HPDE6-E6E7 (cell line): ENCODE data around the gene PREX1.

ENCODE experiments used
- DNase-seq: peaks from one replicate; pipeline ENCODE4 v3.0.0; 2011; ENCODE audit warnings: missing footprints; ENCODE audit errors: extremely low spot score

Gene PREX1

GRCh38 chr20:48752963-48753362 is 74.8 kb downstream of the PREX1 start:
- DNase-seq: no peak

DNA sequence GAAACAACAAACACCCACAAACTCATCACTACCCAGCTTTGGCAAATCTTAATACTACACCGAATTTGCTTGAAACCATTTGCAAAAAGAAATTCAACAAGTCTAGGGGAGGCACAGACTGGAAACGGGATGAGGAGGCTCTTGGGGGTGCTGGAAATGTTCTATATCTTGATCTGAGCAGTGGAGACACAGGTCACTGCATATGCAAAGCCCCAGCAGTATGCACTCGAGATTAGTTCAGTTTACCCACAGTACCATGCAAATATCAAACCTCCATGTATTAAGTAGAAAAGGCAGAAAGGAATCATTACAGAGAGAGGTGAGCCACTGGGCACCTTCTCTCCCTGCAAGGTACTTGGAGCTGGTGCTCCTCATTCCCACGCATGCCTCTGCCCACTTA is 75.9 kb downstream of the PREX1 start:
- no peak for DNase-seq

- DNase-seq: no peak
These were observed 76.7 kb downstream of the PREX1 start for GRCh38 chr20:48750941-48751635.

DNA sequence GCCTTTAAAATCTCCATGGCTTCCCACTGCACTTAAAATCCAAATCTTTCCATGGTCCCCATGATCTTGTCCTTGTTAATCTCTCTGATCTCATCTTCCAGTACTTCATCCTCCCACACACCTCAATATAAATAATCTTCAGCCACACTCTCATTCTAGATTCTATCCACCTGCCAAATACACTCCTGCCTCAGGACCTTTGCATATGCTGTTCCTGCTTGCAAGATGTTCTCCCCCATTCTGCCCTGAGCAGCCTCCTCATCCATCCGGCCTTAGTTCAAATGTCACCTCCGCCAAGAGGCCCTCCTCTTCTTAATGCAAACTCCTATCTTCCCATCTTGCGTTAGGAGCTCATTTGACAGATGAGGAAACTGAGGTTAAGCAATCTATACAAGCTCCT is 77.4 kb downstream of the PREX1 start:
- DNase-seq: no peak

GRCh38 chr20:48749437-48749836 is 78.4 kb downstream of the PREX1 start:
- no peak for DNase-seq

GRCh38 chr20:48748556-48748955 is 79.2 kb downstream of the PREX1 start:
- no peak for DNase-seq

DNA sequence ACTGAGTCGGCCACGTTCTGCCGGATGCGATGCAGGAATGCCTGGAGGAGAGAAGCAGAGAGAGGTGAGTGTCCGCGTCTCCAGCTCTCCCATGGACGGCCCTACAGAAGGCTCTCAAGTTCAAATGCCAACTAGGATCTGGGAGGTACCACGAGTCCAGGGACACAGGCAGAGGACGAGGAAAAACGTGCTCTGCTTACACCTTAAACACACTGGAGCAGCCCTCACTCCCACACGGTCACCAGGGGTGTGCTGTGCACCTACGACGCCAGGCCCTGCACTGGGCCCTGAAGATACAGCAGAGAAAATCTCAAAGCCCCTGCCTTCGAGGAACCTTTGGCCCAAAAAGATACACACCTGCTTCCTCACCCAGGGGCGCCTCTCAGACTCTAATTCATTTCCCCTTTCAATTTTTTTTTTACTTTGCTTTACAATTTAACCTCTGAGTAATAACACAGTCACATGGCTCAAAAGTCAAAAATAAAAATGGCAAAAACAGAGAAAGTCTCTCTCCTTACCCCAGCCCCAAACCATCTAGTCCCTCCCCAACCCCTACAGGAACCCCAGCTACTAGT is 79.9 kb downstream of the PREX1 start:
- DNase-seq: no peak

DNA sequence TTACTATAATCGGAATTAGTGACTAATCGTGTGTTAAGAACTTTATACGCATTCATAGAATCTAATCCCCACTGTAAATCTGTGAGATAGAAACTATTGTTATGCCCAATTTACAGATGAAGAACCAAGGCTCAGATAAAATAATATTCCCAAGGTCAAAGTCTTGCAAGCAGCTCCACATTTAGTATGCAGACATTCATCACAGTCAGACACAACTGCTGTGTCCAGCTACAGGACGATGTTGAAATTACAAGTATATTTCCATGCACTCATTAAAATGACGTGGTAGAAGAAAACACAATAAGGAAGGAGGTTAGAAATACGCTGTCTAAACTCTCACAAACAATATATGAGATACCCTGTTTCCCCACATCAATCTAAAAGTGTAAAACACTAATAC is 82.5 kb downstream of the PREX1 start:
- DNase-seq: no peak

DNA sequence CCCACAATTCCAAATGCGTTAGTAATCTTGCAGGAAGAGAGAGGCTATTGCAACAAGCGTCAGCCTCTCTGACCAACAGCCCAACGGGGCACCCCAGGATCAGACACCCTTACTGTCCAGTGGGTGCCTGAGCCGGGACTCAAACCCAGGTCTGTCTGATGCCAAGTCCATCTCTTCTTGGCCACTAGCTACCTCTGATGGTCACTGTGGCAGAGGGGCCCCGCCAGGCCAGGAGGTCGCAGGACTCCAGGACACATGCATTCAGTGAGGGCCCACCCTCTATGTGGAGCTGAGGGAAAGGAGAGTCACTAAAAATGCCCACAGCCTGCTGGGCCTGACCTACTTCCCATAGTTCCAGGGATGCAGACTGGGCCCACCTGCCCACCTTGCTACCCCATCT is 83.3 kb downstream of the PREX1 start:
- DNase-seq: no peak

DNA sequence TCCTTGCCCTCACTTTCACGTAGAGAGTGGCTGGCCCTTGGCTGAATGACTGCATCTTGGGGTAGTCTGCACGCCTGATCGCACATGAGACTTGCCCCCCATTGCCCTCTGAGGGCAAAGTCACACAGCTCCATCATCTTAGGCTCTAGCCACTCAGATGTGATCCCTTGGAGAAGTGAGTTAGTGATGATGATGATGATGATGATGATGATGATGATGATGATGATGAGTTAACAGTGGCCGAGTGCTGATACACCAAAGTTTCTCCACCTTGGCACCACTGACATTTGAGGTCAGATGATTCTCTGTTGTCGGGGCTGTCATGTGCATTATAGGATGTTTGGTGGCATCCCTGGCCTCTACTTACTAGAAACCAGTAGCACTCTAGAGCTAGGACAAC is 84.0 kb downstream of the PREX1 start:
- no peak for DNase-seq

DNA sequence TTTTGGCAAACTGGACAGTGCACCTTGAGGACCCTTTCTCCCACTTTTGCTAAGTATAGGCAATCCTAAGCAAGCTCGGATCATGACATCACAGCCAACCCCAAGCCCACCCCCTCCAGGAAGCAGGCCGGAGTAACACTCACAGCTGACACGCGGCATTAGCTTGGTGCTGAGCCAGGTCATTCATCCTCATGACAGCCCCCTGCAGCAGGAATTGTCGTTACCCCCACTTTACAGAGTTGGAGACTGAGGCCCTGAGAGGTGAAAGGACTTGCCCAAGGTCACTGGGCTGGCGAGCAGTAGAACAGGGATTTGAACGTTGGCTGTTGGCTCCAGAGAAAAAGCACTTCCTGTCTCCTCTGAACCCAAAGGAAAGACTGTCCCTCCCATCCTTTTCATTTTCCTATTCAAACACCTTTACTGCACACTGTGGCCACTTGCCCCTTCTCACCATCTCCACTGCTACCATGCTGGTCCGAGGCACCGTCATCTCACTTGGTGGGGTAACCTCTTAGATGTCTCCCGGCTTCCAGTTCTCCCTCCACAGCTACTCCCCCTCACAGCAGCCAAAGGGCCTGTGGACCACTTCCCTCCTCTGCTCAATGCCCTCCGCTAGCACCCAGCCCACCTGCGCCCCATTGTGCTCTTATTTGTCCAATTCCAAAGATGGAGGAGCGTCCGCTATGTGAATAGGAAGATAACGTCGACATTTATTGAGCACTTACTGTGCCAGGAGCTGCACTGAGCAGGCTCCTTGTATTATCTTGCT is 84.7 kb downstream of the PREX1 start:
- no peak for DNase-seq

GRCh38 chr20:48742233-48742632 is 85.6 kb downstream of the PREX1 start:
- no peak for DNase-seq

- DNase-seq: no peak
These were observed 86.1 kb downstream of the PREX1 start for GRCh38 chr20:48741669-48742068.

GRCh38 chr20:48740712-48741111 is 87.1 kb downstream of the PREX1 start:
- no peak for DNase-seq

- no peak for DNase-seq
These were observed 87.5 kb downstream of the PREX1 start for GRCh38 chr20:48740292-48740649.

- no peak for DNase-seq
These were observed 88.2 kb downstream of the PREX1 start for GRCh38 chr20:48739395-48740291.

DNA sequence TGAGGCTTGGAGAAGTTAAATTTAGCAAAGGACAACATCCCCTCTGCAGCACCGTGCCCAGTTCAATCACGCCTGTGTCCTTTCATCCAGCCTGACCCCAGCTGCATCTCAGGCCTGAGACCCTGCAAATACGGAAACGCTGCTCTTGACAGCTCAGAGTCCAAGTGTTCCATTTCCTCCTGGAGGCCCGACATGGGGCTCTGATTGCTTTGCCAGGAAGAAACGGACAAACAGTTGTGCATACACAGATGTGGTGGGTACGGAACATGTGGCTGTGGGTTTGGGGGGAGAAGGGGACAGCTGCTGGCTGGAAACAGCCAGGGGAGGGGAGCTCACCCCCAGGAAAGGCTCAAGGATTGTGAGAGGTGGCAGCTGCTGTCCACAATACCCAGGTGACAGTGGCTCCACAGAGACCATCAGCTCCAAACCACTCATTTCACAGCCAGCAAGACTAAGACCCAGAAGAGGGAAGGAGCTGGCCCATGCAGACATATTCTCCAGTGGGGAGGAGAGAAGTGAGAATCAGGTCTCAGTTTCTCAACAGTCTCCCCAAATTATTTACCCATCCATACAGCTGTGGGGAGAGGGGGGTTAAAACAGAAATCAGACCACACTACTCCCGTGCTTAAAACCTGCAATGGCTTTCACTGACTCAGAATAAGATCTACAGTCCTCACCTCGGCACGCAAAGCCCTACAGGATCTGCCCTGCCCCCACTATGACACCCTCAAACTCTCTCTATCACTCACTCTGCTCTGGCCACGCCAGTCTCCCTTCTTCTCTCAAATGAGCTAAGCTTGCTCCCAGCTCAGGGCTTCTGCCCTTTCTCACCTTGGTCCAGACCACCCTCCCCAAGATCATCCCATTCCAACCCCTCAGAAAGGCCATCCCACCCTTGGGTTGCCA is 89.1 kb downstream of the PREX1 start:
- DNase-seq: no peak

- DNase-seq: no peak
These were observed 89.8 kb downstream of the PREX1 start for GRCh38 chr20:48738094-48738398.

GRCh38 chr20:48737434-48738093 is 90.2 kb downstream of the PREX1 start:
- DNase-seq: no peak

DNA sequence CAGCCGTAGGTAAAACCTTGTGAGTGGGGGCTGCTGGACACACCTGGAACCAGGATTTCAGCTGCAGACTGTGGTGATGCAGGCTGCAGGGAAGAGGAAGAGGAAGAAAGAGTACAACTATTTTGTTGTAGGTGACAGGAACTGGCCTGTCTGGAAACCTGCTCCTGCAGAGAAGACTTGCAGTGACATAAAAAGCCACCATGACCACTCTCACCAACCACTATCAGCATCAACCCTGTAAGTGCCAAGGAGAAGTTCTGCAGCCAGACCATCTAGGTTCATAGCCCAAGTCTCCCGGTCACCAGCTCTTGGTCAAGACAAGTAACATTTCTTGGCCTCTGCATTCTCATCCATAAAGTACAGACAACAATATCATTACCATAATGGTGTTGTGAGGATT is 91.2 kb downstream of the PREX1 start:
- no peak for DNase-seq

GRCh38 chr20:48736231-48736630 is 91.6 kb downstream of the PREX1 start:
- DNase-seq: no peak
